Omental fat pad (tissue), 4 donors: ENCODE results near the gene RAB3C. TPM values are rescaled to one million over a fixed set of nuclear protein-coding genes. Genes with fewer than 3 reads are reported as not detected.
"Not testable (repeated sequence)": the region's sequence is repeated elsewhere in the genome, so short reads cannot be mapped to it uniquely, and the experiment has no call there.

ENCODE experiments used
- ATAC-seq: fragments of 150-250 bp; one replicate; pipeline ENCODE4 v1.9.1; 2016; ENCODE audit warnings: mild to moderate bottlenecking, moderate library complexity; ENCODE audit not compliant: low FRiP score
- DNase-seq: peaks from one replicate; pipeline ENCODE4 v3.0.0-alpha.2; 2019; ENCODE audit warnings: low spot score
- CTCF ChIP-seq, 3 donors: fragments of 450-650 bp; IDR thresholded peaks; one replicate each; pipeline ENCODE4 v1.5.1; 2016 to 2017; ENCODE audit warnings: antibody characterized with exemption in 3 of 3, mild to moderate bottlenecking in 3 of 3, moderate library complexity in 2 of 3
- total RNA-seq, 4 donors: library from RNA; depleted of rRNA; stranded (reverse); fragments of >200 nt; gene quantifications; one replicate each; pipeline ENCODE4 v1.1.0, GENCODE V29; 2016

The RAB3C gene
- total RNA-seq, 4 donors from 2014 or later, result 0.28 to 5.5 (median 2.0) TPM

- ATAC-seq, result no peak
- no peak for TF ChIP-seq CTCF (IDR thresholded peaks at IDR 0.05)
These were observed 94.8 kb downstream of the RAB3C start for GRCh38 chr5:58677650-58678049.

GRCh38 chr5:58680503-58680902 lies 97.6 kb downstream of the RAB3C start:
- no peak for ATAC-seq
- no peak for TF ChIP-seq CTCF (IDR thresholded peaks at IDR 0.05)
- no peak for DNase-seq

More at GRCh38 chr5:58677650-58678049, 94.8 kb downstream of the RAB3C start:
- DNase-seq, result no peak

- no peak for DNase-seq
- no peak for ATAC-seq
- no peak for TF ChIP-seq CTCF (IDR thresholded peaks at IDR 0.05)
These were observed 99.1 kb downstream of the RAB3C start for GRCh38 chr5:58681943-58682342.

DNA sequence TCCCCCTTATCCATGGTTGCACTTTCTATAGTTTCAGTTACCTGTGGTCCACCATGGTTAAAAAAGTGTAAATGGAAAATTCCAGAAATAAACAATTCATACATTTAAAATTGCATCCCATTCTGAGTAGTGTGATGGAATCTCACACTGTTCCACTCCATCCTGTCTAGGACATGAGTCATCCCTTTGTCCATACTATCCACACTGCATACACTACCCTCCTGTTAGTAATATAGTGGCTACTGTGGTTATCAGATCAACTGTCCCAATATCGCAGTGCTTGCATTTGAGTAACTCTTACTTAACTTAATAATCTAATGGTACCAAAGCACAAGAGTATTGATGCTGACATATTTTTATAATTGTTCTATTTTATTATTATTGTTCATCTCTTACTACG lies 100.7 kb downstream of the RAB3C start:
- no peak for DNase-seq
- no peak for TF ChIP-seq CTCF (IDR thresholded peaks at IDR 0.05)
- ATAC-seq, result no peak

DNA sequence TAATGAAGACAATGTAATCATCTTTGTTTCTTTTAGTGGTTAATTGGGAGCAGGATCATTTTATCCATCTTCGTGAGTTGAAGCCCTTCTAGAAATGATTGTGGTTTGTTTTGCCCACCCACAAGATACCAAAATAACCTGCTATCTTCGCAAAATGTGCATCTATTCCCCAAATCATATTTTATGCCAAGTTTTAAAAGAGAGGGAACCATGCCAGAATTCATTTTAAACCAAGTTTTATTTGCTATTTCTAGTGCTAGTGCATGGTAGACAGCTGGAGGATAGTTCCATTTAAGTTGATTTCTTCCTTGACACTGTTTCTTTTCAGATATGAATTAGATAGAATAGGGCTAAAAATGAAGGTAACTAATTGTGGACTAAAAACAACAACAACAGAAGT lies 104.2 kb downstream of the RAB3C start:
- ATAC-seq (no peak), DNase-seq (no peak)
- no peak for TF ChIP-seq CTCF (IDR thresholded peaks at IDR 0.05)

DNA sequence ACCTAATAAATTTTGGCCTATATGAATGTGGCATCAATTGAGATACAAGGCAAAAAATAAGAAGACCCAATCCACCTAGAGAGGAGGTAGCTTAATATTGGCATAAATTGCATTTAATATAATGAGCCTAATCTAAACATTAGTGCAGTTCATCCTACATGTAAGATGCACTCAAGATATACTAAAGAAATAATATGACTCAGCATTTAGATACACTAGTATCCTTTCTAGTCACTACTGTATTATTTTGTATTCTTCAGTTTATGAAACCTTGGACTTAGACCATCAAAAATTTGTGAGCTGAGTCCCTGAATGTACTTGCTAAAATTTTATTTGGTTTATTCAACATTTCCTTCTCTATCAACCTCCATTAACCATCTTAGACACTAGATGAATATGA lies 104.7 kb downstream of the RAB3C start:
- TF ChIP-seq CTCF (IDR thresholded peaks at IDR 0.05), result no peak
- no peak for DNase-seq

GRCh38 chr5:58699088-58699761 lies 116.3 kb downstream of the RAB3C start:
- DNase-seq, ATAC-seq: not testable (repeated sequence)

More for the DNA sequence above, 104.7 kb downstream of the RAB3C start:
- ATAC-seq, result no peak
